BE2C (cell line): ENCODE results near the gene RAB12.
"Not testable (repeated sequence)": the region's sequence is repeated elsewhere in the genome, so short reads cannot be mapped to it uniquely, and the experiment has no call there.

ENCODE experiments used
- DNase-seq: peaks from one replicate; pipeline ENCODE4 v3.0.0-alpha.2; 2020
- H3K27me3 ChIP-seq: fragments of 250-450 bp; sonication (Bioruptor Pico); 2 replicates; pipeline ENCODE4 v1.5.1; 2020; ENCODE audit warnings: mild to moderate bottlenecking
- H3K36me3 ChIP-seq: fragments of 250-450 bp; sonication (Bioruptor Pico); 2 replicates; pipeline ENCODE4 v1.5.1; 2020; ENCODE audit warnings: mild to moderate bottlenecking
- H3K4me1 ChIP-seq: fragments of 250-450 bp; sonication (Bioruptor Pico); 2 replicates; pipeline ENCODE4 v1.5.1; 2020
- H3K4me3 ChIP-seq: 2 replicates; pipeline ENCODE4 v1.5.1; 2011; ENCODE audit warnings: low read depth, low read length
- H3K9me3 ChIP-seq: fragments of 250-450 bp; sonication (Bioruptor Pico); 2 replicates; pipeline ENCODE4 v1.5.1; 2020
- TF ChIP-seq, protein P1 (sequence below): IDR thresholded peaks from 2 replicates; pipeline ENCODE4 v1.5.1; 2012; ENCODE audit warnings: mild to moderate bottlenecking, low read depth, low read length

Gene RAB12

GRCh38 chr18:8571399-8571798 lies 37.8 kb upstream of the RAB12 start:
- DNase-seq: no peak
- no peaks in the 10 kb centered on the region for H3K4me1 ChIP-seq
- H3K27me3 ChIP-seq: no peaks in the 10 kb centered on the region
- TF ChIP-seq, protein P1, sequence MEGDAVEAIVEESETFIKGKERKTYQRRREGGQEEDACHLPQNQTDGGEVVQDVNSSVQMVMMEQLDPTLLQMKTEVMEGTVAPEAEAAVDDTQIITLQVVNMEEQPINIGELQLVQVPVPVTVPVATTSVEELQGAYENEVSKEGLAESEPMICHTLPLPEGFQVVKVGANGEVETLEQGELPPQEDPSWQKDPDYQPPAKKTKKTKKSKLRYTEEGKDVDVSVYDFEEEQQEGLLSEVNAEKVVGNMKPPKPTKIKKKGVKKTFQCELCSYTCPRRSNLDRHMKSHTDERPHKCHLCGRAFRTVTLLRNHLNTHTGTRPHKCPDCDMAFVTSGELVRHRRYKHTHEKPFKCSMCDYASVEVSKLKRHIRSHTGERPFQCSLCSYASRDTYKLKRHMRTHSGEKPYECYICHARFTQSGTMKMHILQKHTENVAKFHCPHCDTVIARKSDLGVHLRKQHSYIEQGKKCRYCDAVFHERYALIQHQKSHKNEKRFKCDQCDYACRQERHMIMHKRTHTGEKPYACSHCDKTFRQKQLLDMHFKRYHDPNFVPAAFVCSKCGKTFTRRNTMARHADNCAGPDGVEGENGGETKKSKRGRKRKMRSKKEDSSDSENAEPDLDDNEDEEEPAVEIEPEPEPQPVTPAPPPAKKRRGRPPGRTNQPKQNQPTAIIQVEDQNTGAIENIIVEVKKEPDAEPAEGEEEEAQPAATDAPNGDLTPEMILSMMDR: no peak
- H3K9me3 ChIP-seq: no peaks in the 10 kb centered on the region
- no peak overlapping the region for H3K4me3 ChIP-seq
- H3K36me3 ChIP-seq: no peaks in the 10 kb centered on the region

DNA sequence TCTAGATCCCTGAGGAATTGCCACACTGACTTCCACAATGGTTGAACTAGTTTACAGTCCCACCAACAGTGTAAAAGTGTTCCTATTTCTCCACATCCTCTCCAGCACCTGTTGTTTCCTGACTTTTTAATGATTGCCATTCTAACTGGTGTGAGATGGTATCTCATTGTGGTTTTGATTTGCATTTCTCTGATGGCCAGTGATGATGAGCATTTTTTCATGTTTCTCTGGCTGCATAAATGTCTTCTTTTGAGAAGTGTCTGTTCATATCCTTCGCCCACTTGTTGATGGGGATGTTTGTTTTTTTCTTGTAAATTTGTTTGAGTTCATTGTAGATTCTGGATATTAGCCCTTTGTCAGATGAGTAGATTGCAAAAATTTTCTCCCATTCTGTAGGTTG lies 35.5 kb upstream of the RAB12 start:
- H3K4me1 ChIP-seq, H3K4me3 ChIP-seq, H3K9me3 ChIP-seq, H3K36me3 ChIP-seq, H3K27me3 ChIP-seq, DNase-seq: not testable (repeated sequence)

DNA sequence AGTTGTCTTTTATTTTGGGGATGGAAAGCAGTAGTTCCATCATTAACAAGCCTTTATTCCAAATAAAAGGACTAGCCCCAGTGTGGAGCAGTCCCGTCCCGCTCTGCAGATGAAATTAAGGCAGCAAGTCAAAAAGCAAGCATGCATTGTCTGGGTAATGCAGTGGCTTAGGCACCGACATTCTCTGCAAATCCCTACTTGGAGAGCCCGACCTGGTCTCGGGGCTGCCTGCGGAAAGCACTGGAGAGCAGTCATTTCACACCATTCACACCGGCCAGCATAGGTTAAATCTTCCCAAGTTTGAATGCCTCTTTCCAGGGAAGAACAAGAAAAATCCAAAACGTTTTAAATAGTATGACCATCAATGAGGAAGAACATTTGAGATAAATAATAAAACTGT lies 24.4 kb upstream of the RAB12 start:
- Histone ChIP-seq H3K9me3 (no peaks in the 10 kb centered on the region), H3K27me3 (no peaks in the 10 kb centered on the region), H3K4me3 (no peak overlapping the region), H3K4me1 (no peaks in the 10 kb centered on the region), H3K36me3 (no peaks in the 10 kb centered on the region)
- TF ChIP-seq, protein P1: no peak
- DNase-seq: no peak

DNA sequence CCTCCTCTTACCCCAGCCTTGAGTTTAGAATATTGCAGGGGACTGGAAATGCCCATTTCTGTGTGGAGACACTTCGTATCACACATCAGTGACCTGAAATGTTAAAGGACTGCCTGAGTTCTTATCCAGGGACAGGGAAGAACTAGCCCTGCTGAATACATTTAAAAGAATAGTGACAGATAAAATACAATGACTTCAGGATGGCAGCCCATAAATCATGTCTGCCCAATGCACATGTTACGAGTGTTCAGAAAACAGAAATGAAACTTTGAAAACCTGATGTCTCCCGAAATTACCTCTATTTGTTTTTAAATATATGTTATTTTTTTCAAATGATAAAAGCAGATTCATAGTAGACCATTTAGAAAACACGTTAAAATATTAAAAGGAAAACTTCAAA lies 22.3 kb upstream of the RAB12 start:
- DNase-seq: no peak
- H3K4me3 ChIP-seq: no peak overlapping the region
- H3K9me3 ChIP-seq: no peaks in the 10 kb centered on the region
- no peaks in the 10 kb centered on the region for H3K27me3 ChIP-seq
- no peaks in the 10 kb centered on the region for H3K36me3 ChIP-seq
- TF ChIP-seq, protein P1: no peak
- H3K4me1 ChIP-seq: no peaks in the 10 kb centered on the region

DNA sequence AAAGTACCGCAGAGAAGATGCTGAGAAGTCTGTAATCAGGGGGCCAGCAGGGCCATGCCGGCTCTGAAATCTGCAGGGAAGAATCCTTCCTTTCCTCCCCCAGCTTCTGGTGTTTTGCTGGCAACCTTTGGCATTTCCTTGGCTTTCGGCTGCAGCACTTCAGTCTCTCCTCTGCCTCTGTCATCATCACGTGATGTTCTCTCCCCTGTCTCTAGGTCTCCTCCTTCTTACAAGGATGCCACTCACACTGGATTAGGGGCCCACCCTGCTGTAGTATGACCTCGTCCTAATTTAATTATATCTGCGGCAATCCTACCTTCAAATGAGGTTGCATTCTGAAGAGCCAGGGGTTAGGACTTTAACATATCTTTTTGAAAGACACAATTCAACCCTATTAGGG lies 13.8 kb upstream of the RAB12 start:
- Histone ChIP-seq H3K4me3 (no peak overlapping the region), H3K9me3 (no peaks in the 10 kb centered on the region), H3K36me3 (no peaks in the 10 kb centered on the region), H3K27me3 (no peaks in the 10 kb centered on the region), H3K4me1 (no peaks in the 10 kb centered on the region)
- no peak for DNase-seq
- TF ChIP-seq, protein P1: no peak

DNA sequence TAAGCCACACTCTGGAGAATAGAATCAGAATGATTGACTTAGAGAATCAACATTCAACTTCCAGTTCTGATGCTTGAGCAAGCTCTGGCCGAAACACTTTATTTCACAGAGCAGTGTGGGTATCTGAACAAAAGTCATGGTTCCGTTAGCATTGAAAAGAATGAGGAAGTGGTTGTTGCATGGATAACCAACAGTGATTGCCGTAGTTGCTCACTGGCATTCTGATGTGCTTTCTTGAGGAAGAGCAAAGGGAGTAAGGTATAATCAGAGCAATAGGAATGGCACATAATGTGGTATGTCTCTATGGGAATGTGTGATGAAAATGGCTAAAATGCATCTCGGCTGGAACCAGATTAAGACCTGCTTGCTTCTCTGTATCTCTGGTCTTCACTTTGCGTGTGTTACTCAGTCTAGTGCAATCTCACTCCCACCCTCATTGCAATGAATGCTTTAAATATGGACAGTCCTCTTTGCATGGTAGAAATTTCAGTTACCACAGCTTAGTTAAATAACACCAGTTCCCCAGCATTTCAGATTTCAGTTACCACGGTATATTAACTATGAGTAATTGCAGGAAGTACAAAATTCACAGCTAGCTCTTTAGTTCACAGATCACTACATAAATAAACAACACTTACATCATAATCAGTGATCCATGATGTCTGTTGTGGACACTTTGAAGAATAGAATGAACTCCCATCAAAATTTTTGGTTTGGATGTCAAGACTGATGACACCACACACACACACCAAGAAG lies 7.8 kb upstream of the RAB12 start:
- DNase-seq: no peak
- TF ChIP-seq, protein P1: no peak
- Histone ChIP-seq H3K4me1 (no peaks in the 10 kb centered on the region), H3K36me3 (no peaks in the 10 kb centered on the region), H3K27me3 (no peaks in the 10 kb centered on the region), H3K4me3 (no peak overlapping the region), H3K9me3 (no peaks in the 10 kb centered on the region)
